Lower lobe of right lung (tissue), 2 donors: Measurements from ENCODE around the gene SLC45A3. TPM values are rescaled to one million over a fixed set of nuclear protein-coding genes. Genes with fewer than 3 reads are reported as not detected.

ENCODE experiments used
- ATAC-seq, 2 donors: fragments of 200-7000 bp; cut with Tn5 transposase; one replicate each; pipeline ENCODE4 v1.9.1; 2020 to 2022; ENCODE audit warnings: mild to moderate bottlenecking in 2 of 2, moderate library complexity in 2 of 2
- DNase-seq: peaks from one replicate; pipeline ENCODE4 v3.0.0-alpha.2; 2020
- H3K27ac ChIP-seq: fragments of 200-600 bp; one replicate; pipeline ENCODE4 v1.8.0; 2022
- H3K27me3 ChIP-seq: fragments of 200-600 bp; one replicate; pipeline ENCODE4 v1.8.0; 2022; ENCODE audit warnings: low read depth
- H3K36me3 ChIP-seq: fragments of 200-600 bp; one replicate; pipeline ENCODE4 v1.8.0; 2022; ENCODE audit warnings: mild to moderate bottlenecking
- H3K4me1 ChIP-seq: fragments of 200-600 bp; one replicate; pipeline ENCODE4 v1.8.0; 2022
- H3K4me3 ChIP-seq: fragments of 200-600 bp; one replicate; pipeline ENCODE4 v1.8.0; 2022; ENCODE audit warnings: mild to moderate bottlenecking
- H3K9me3 ChIP-seq: fragments of 200-600 bp; one replicate; pipeline ENCODE4 v1.8.0; 2022
- CTCF ChIP-seq: fragments of 200-600 bp; IDR thresholded peaks from one replicate; pipeline ENCODE4 v1.8.0; 2022; ENCODE audit warnings: antibody characterized with exemption, mild to moderate bottlenecking
- intact Hi-C: fragments of 100-400 bp; cut with DNase I; formaldehyde crosslinking; loops from one replicate; pipeline ENCODE4 v1.11.0; 2022
- total RNA-seq: library from RNA; stranded (reverse); fragmentation: NEBNext Ultra II Directional; extraction: Animal tissue kit (Norgen Biotek cat#: 25700); gene quantifications from one replicate; pipeline ENCODE4 v1.2.1, GENCODE V29; 2021
- donor health status: DM: no; HTN: yes; CAD: no; lungs with severe emphysema.

SLC45A3 gene
- total RNA-seq, 1 donor from 2014 or later = 6.8 TPM

- DNase-seq (no peak), ATAC-seq (peak; percentile 84 to 85)
- TF ChIP-seq CTCF = peak; percentile 87
- no peak overlapping the region for H3K27ac ChIP-seq
- H3K36me3 ChIP-seq = peaks cover 16% of the 10 kb centered on the region
- H3K27me3 ChIP-seq = no peaks in the 10 kb centered on the region
- H3K4me1 ChIP-seq = peaks cover 4% of the 10 kb centered on the region
- intact Hi-C loops = no loop called here
- H3K4me3 ChIP-seq = no peak overlapping the region
- no peaks in the 10 kb centered on the region for H3K9me3 ChIP-seq
Observed at GRCh38 chr1:205711105-205712048, 31.1 kb upstream of the SLC45A3 start.

- intact Hi-C loops = no loop called here
- TF ChIP-seq CTCF = no peak
- peaks cover 6% of the 10 kb centered on the region for H3K4me1 ChIP-seq
Observed at GRCh38 chr1:205710201-205711062, 30.1 kb upstream of the SLC45A3 start.

GRCh38 chr1:205709640-205710039 lies 29.3 kb upstream of the SLC45A3 start:
- Histone ChIP-seq H3K36me3 (no peaks in the 10 kb centered on the region), H3K4me1 (peaks cover 14% of the 10 kb centered on the region), H3K27me3 (no peaks in the 10 kb centered on the region), H3K4me3 (no peak overlapping the region), H3K9me3 (no peaks in the 10 kb centered on the region), H3K27ac (no peak overlapping the region)
- intact Hi-C loops = no loop called here
- no peak for ATAC-seq
- no peak for TF ChIP-seq CTCF
- DNase-seq = no peak

More at GRCh38 chr1:205710201-205711062, 30.1 kb upstream of the SLC45A3 start:
- DNase-seq (no peak), ATAC-seq (no peak)
- H3K27ac ChIP-seq = no peak overlapping the region
- H3K36me3 ChIP-seq = peaks cover 7% of the 10 kb centered on the region
- H3K27me3 ChIP-seq = no peaks in the 10 kb centered on the region
- H3K9me3 ChIP-seq = no peaks in the 10 kb centered on the region
- H3K4me3 ChIP-seq = no peak overlapping the region

GRCh38 chr1:205709059-205709398 lies 28.7 kb upstream of the SLC45A3 start:
- intact Hi-C loops = no loop called here
- Histone ChIP-seq H3K27me3 (no peaks in the 10 kb centered on the region), H3K27ac (no peak overlapping the region), H3K4me1 (peaks cover 16% of the 10 kb centered on the region), H3K36me3 (no peaks in the 10 kb centered on the region), H3K9me3 (no peaks in the 10 kb centered on the region), H3K4me3 (no peak overlapping the region)
- no peak for DNase-seq
- no peak for ATAC-seq
- no peak for TF ChIP-seq CTCF

- no peak for TF ChIP-seq CTCF
- Histone ChIP-seq H3K4me1 (peaks cover 16% of the 10 kb centered on the region), H3K4me3 (no peak overlapping the region), H3K9me3 (no peaks in the 10 kb centered on the region), H3K27me3 (no peaks in the 10 kb centered on the region), H3K36me3 (no peaks in the 10 kb centered on the region), H3K27ac (no peak overlapping the region)
- DNase-seq = no peak
- peak in 1 of 2 donors; percentile 8 for ATAC-seq
- intact Hi-C loops = no loop called here
Observed at GRCh38 chr1:205706601-205707502, 26.5 kb upstream of the SLC45A3 start.
